HG02623 (cell line): ENCODE results near the gene GMCL1.
A peak's percentile ranks its signal among the peaks of the same experiment; 100 is the strongest.
"Not testable (repeated sequence)": the region's sequence is repeated elsewhere in the genome, so short reads cannot be mapped to it uniquely, and the experiment has no call there.

Experiments
- ATAC-seq: cut with Tn5 transposase; IDR thresholded peaks from one replicate; pipeline ENCODE4 v1.9.1; 2021; ENCODE audit warnings: moderate library complexity; ENCODE audit not compliant: unreplicated experiment

GMCL1 gene

GRCh38 chr2:69829256-69830044, at the start of gene GMCL1:
Gene GMCL1 (plus strand): TSS chr2:69829660. CDS start chr2:69829893, 233 bp downstream.
- ATAC-seq = peak; percentile 88

- ATAC-seq = no peak
These were observed 48.5 kb upstream of the GMCL1 start for GRCh38 chr2:69780921-69781320.

GRCh38 chr2:69781321-69782248, 47.9 kb upstream of the GMCL1 start:
- ATAC-seq = no peak

GRCh38 chr2:69784228-69784627, 45.2 kb upstream of the GMCL1 start:
- ATAC-seq = no peak

- ATAC-seq = no peak
These were observed 44.1 kb upstream of the GMCL1 start for GRCh38 chr2:69785358-69785757.

GRCh38 chr2:69786052-69786560, 43.4 kb upstream of the GMCL1 start:
- no peak for ATAC-seq

- peak; percentile 41 for ATAC-seq
These were observed 40.2 kb upstream of the GMCL1 start for GRCh38 chr2:69789175-69789721.

- peak; percentile 47 for ATAC-seq
These were observed 39.5 kb upstream of the GMCL1 start for GRCh38 chr2:69789772-69790600.

- no peak for ATAC-seq
These were observed 38.9 kb upstream of the GMCL1 start for GRCh38 chr2:69790601-69790959.

- ATAC-seq = no peak
These were observed 38.4 kb upstream of the GMCL1 start for GRCh38 chr2:69791045-69791444.

GRCh38 chr2:69796174-69796573, 33.3 kb upstream of the GMCL1 start:
- no peak for ATAC-seq

- no peak for ATAC-seq
These were observed 32.2 kb upstream of the GMCL1 start for GRCh38 chr2:69797235-69797634.

GRCh38 chr2:69797836-69798289, 31.6 kb upstream of the GMCL1 start:
- no peak for ATAC-seq

- no peak for ATAC-seq
These were observed 31.1 kb upstream of the GMCL1 start for GRCh38 chr2:69798290-69798908.

- no peak for ATAC-seq
These were observed 30.4 kb upstream of the GMCL1 start for GRCh38 chr2:69798909-69799526.

- ATAC-seq = no peak
These were observed 27.6 kb upstream of the GMCL1 start for GRCh38 chr2:69801745-69802290.

GRCh38 chr2:69802781-69803367, 26.6 kb upstream of the GMCL1 start:
- ATAC-seq = not testable (repeated sequence)

GRCh38 chr2:69804416-69804815, 25.0 kb upstream of the GMCL1 start:
- ATAC-seq = no peak

- ATAC-seq = no peak
These were observed 23.6 kb upstream of the GMCL1 start for GRCh38 chr2:69805887-69806286.
